ENCODE measurements around the gene FLNA. TPM values are rescaled to one million over a fixed set of nuclear protein-coding genes. Genes with fewer than 3 reads are reported as not detected.

The FLNA gene, protein sequence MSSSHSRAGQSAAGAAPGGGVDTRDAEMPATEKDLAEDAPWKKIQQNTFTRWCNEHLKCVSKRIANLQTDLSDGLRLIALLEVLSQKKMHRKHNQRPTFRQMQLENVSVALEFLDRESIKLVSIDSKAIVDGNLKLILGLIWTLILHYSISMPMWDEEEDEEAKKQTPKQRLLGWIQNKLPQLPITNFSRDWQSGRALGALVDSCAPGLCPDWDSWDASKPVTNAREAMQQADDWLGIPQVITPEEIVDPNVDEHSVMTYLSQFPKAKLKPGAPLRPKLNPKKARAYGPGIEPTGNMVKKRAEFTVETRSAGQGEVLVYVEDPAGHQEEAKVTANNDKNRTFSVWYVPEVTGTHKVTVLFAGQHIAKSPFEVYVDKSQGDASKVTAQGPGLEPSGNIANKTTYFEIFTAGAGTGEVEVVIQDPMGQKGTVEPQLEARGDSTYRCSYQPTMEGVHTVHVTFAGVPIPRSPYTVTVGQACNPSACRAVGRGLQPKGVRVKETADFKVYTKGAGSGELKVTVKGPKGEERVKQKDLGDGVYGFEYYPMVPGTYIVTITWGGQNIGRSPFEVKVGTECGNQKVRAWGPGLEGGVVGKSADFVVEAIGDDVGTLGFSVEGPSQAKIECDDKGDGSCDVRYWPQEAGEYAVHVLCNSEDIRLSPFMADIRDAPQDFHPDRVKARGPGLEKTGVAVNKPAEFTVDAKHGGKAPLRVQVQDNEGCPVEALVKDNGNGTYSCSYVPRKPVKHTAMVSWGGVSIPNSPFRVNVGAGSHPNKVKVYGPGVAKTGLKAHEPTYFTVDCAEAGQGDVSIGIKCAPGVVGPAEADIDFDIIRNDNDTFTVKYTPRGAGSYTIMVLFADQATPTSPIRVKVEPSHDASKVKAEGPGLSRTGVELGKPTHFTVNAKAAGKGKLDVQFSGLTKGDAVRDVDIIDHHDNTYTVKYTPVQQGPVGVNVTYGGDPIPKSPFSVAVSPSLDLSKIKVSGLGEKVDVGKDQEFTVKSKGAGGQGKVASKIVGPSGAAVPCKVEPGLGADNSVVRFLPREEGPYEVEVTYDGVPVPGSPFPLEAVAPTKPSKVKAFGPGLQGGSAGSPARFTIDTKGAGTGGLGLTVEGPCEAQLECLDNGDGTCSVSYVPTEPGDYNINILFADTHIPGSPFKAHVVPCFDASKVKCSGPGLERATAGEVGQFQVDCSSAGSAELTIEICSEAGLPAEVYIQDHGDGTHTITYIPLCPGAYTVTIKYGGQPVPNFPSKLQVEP (N-terminal part only)
- total RNA-seq (100 to 1,000 TPM; 839 to 871 TPM), polyA plus RNA-seq (100 to 1,000 TPM in 1 of 2 donors, 10 to 100 TPM in 1; 87.4 to 683 TPM)

DNA sequence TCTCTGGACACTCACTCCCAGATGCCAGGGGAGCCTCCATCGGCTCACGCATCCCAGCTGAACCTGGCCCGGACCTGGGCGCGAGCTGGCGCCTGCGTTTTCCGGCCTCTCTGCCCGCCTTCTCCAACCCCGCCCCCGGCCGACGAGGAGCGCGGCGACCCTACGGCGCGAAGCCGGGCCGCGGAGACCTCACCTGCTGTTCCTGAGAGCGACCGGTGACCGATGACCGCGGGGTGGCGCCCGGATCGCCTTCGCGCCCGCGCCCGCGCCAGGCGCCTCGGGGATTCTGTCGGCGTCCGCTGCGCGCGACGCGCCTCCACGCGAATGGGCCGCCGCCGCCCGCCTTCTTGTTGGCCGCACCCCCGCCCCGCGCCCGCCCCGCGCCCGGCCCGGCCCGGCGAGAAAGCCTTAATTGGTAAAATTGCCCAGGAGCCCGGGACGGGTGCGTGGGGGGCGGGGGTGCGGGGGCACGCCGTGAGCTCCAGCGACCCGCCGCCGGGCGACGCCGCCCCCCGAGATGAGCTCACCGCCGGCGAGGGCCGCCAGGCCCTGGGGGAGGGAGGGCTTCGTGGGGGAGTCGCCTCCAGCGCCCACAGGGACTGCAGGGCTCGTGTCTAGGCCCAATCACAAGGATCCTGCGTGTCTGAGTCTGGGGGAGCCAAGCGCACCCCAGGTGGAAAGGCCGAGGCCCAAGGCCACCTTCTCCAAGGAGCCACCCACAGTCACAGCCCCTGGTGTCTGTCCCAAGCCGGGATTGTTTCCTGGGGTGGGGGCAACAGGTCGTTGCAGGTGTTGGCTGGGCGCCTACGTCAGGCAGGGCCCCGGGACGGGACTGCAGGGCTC is at the start of gene FLNA:
Gene FLNA, minus strand, starts transcription at position 322 of the 843 bp plus-strand sequence. CDS start 3,389 bp downstream, outside the sequence.
- Histone ChIP-seq H3K9me3 (ENCODE audit: control insufficient read depth in 1 of 2, low read length in 2 of 2) (no peaks in the 10 kb centered on the region), H3K27ac (ENCODE audit: low read depth, low read length) (peak within 1 kb of the TSS; percentile 6), H3K27me3 (ENCODE audit: insufficient read depth, low read length) (no peaks in the 10 kb centered on the region), H3K4me1 (ENCODE audit: insufficient read depth, low read length) (peaks cover 38% of the 10 kb centered on the region), H3K4me3 (ENCODE audit: low read length in 2 of 2) (peak within 1 kb of the TSS; percentile 7 to 41), H3K36me3 (ENCODE audit: insufficient read depth, low read length) (no peaks in the 10 kb centered on the region)
- H3K27me3 Mint-ChIP-seq: no peaks in the 10 kb centered on the region
- peaks cover 4 to 25% (median 20%) of the 10 kb centered on the region in 4 donors for H3K4me1 Mint-ChIP-seq
- DNase-seq: no peak
- no peaks in the 10 kb centered on the region for H3K9me3 Mint-ChIP-seq
- ChIA-PET POLR2A (ENCODE audit: partially characterized antibody) (interaction anchor here (0.7 to 2.5 kb wide), 6 partner anchors 7 to 449 kb away, joined by 3 to 19 read pairs (median 6); partner anchors contain the start of genes RPL10 and SLC10A3), CTCF (ENCODE audit: partially characterized antibody) (interaction anchor here (0.9 to 2.0 kb wide), 10 partner anchors 10 to 408 kb away, joined by 3 to 12 read pairs (median 5); no protein-coding TSS in a partner anchor)
- intact Hi-C loops (cut with micrococcal nuclease): loop anchor here (10.0 kb wide), 2 partner anchors 280 to 400 kb away; partner anchors contain the start of genes HCFC1, MECP2 and TMEM187
- H3K36me3 Mint-ChIP-seq: peaks cover 4 to 15% of the 10 kb centered on the region in 2 donors
- H3K4me3 Mint-ChIP-seq: peak within 1 kb of the TSS; percentile 66 to 81 (median 76)
- peak within 1 kb of the TSS; percentile 66 to 95 (median 85) for H3K27ac Mint-ChIP-seq

DNA sequence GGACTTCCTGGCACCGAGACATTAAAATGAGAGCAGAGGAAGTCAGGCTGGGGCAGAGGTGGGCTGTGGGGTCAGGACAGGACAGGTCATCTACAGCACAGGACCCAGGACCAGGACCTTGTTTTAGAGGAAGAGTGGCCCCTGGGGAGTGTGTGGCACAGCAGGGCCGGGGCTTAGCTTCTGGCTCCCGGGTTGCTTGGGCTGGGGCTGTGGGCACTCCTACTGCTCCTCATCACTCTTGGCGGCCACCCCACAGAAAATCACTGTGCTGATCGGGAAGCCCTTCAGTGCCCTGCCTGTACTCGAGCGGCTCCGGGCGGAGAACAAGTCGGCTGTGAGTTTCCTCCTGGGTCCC is 45.9 kb upstream of the FLNA start:
- Mint-ChIP-seq H3K9me3 (no peaks in the 10 kb centered on the region), H3K4me1 (peaks cover 3 to 5% (median 4%) of the 10 kb centered on the region in 4 donors), H3K36me3 (peaks cover 0 to 3% of the 10 kb centered on the region in 2 donors), H3K27ac (no peak overlapping the region), H3K4me3 (no peak overlapping the region), H3K27me3 (no peaks in the 10 kb centered on the region)
- Histone ChIP-seq H3K36me3 (ENCODE audit: insufficient read depth, low read length) (no peaks in the 10 kb centered on the region), H3K4me1 (ENCODE audit: insufficient read depth, low read length) (no peaks in the 10 kb centered on the region), H3K27ac (ENCODE audit: low read depth, low read length) (no peak overlapping the region), H3K4me3 (ENCODE audit: low read length in 2 of 2) (no peak overlapping the region), H3K9me3 (ENCODE audit: control insufficient read depth in 1 of 2, low read length in 2 of 2) (no peaks in the 10 kb centered on the region), H3K27me3 (ENCODE audit: insufficient read depth, low read length) (no peaks in the 10 kb centered on the region)
- no peak for DNase-seq
- POLR2A ChIA-PET (ENCODE audit: partially characterized antibody): interaction anchor here (0.7 to 1.3 kb wide), 4 partner anchors 8 to 97 kb away, joined by 3 to 5 read pairs (median 4); no protein-coding TSS in a partner anchor
- CTCF ChIA-PET (ENCODE audit: partially characterized antibody): interaction anchor here (1.2 kb wide), 1 partner anchor 8 kb away, joined by 5 read pairs; no protein-coding TSS in a partner anchor
- intact Hi-C loops (cut with micrococcal nuclease): no loop called here

DNA sequence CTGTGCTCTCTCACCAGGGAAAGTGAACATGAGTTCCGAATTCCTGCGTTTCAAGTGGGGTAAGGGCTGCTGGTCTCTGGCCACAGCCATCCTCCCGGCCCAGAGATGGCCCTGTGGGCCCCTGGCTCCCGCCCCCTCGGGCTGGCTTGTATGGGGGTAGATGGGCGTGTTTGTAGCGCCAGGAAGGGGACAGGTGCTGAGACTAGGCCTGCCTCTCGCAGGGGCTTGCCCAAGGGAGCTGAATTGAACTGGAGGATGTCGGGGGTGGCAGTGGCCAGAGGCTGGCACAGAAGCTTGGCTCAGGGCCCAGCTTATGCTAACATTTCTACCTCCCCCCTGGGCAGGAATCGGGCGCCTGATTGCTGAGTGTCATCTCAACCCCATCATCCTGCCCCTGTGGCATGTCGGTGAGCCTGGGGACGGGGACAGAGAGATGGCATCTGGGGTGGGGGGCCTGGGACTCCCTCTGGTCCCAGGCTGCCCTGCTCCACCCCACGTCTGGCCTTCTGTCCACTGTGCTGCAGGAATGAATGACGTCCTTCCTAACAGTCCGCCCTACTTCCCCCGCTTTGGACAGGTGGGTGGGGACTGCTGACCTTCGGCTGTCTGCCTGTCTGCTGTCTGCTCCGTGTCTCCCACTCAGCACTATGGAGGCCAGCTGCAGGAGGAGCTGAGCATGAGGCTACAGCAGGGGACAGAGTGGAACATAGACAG is 45.4 kb upstream of the FLNA start:
- Mint-ChIP-seq H3K4me3 (no peak overlapping the region), H3K27ac (no peak overlapping the region), H3K4me1 (peaks cover 3 to 5% (median 4%) of the 10 kb centered on the region in 4 donors), H3K9me3 (no peaks in the 10 kb centered on the region), H3K36me3 (peaks cover 0 to 5% of the 10 kb centered on the region in 2 donors), H3K27me3 (no peaks in the 10 kb centered on the region)
- intact Hi-C loops (cut with micrococcal nuclease): loop anchor here (10.0 kb wide), 1 partner anchor 55 kb away; the partner anchor contains the start of gene LAGE3
- Histone ChIP-seq H3K4me1 (ENCODE audit: insufficient read depth, low read length) (no peaks in the 10 kb centered on the region), H3K4me3 (ENCODE audit: low read length in 2 of 2) (no peak overlapping the region), H3K36me3 (ENCODE audit: insufficient read depth, low read length) (no peaks in the 10 kb centered on the region), H3K27me3 (ENCODE audit: insufficient read depth, low read length) (no peaks in the 10 kb centered on the region), H3K27ac (ENCODE audit: low read depth, low read length) (no peak overlapping the region), H3K9me3 (ENCODE audit: control insufficient read depth in 1 of 2, low read length in 2 of 2) (no peaks in the 10 kb centered on the region)
- ChIA-PET POLR2A (ENCODE audit: partially characterized antibody) (interaction anchor here (1.3 kb wide), 2 partner anchors 9 to 21 kb away, joined by 3 to 5 read pairs; partner anchors contain the start of gene ATP6AP1), CTCF (ENCODE audit: partially characterized antibody) (no interaction called here)
- DNase-seq: no peak

DNA sequence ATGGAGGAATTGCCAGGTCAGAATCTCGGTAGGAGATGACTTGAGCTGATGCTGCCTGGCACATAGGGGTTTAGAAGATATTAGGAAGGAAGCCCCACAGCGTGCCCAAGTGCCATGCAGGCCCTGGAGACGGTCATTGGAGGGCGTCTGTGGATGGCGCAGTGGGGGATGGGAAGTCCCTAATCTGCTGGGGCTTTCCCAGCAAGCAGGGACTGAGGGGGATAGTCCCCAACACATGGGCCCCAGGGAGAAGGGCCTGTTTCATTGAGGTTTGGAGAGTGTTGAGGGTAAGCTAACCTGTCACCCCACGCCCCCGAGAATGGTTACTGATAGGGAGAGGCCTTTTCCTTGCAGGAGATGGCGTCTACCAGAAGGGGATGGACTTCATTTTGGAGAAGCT is 44.8 kb upstream of the FLNA start:
- POLR2A ChIA-PET (ENCODE audit: partially characterized antibody): interaction anchor here (1.3 kb wide), 1 partner anchor 9 kb away, joined by 5 read pairs; the partner anchor contains the start of gene ATP6AP1
- Mint-ChIP-seq H3K4me1 (peaks cover 1 to 5% (median 3%) of the 10 kb centered on the region in 4 donors), H3K9me3 (no peaks in the 10 kb centered on the region), H3K27ac (no peak overlapping the region), H3K36me3 (peaks cover 0 to 5% of the 10 kb centered on the region in 2 donors), H3K4me3 (no peak overlapping the region), H3K27me3 (no peaks in the 10 kb centered on the region)
- no peaks in the 10 kb centered on the region for H3K4me1 ChIP-seq (ENCODE audit: insufficient read depth, low read length)
- no peaks in the 10 kb centered on the region for H3K36me3 ChIP-seq (ENCODE audit: insufficient read depth, low read length)
- H3K9me3 ChIP-seq (ENCODE audit: control insufficient read depth in 1 of 2, low read length in 2 of 2): no peaks in the 10 kb centered on the region
- CTCF ChIA-PET (ENCODE audit: partially characterized antibody): no interaction called here
- no peak for DNase-seq
- intact Hi-C loops (cut with micrococcal nuclease): loop anchor here (10.0 kb wide), 1 partner anchor 56 kb away; the partner anchor contains the start of gene LAGE3
- no peak overlapping the region for H3K27ac ChIP-seq (ENCODE audit: low read depth, low read length)
- H3K4me3 ChIP-seq (ENCODE audit: low read length in 2 of 2): no peak overlapping the region
- no peaks in the 10 kb centered on the region for H3K27me3 ChIP-seq (ENCODE audit: insufficient read depth, low read length)

DNA sequence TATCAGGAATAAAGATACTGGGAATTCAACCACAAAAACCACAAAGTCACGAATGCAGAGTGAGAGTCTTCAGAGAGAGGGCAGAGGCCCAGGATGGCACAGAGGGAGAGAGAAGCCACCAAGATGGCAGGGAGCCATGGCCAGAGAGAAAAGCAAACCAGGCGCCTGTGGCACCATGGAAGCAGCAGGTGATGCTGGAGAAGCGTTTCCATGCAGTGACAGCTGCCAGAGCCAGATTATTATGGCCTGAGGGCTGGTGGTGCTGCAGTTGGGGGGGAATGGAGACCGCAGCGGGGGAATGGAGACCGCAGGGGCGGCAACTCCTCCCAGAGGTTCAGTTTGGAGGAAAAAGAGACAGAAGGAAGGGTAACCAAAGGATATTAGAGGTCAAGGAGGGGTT is 42.7 kb upstream of the FLNA start:
- no peak overlapping the region for H3K4me3 Mint-ChIP-seq
- Histone ChIP-seq H3K9me3 (ENCODE audit: control insufficient read depth in 1 of 2, low read length in 2 of 2) (no peaks in the 10 kb centered on the region), H3K27me3 (ENCODE audit: insufficient read depth, low read length) (no peaks in the 10 kb centered on the region), H3K4me1 (ENCODE audit: insufficient read depth, low read length) (peaks cover 8% of the 10 kb centered on the region), H3K36me3 (ENCODE audit: insufficient read depth, low read length) (no peaks in the 10 kb centered on the region), H3K4me3 (ENCODE audit: low read length in 2 of 2) (no peak overlapping the region), H3K27ac (ENCODE audit: low read depth, low read length) (no peak overlapping the region)
- intact Hi-C loops (cut with micrococcal nuclease): loop anchor here (10.0 kb wide), 1 partner anchor 58 kb away; the partner anchor contains the start of gene LAGE3
- H3K27ac Mint-ChIP-seq: no peak overlapping the region
- H3K4me1 Mint-ChIP-seq: peaks cover 4 to 8% (median 7%) of the 10 kb centered on the region in 4 donors
- peaks cover 0 to 9% of the 10 kb centered on the region in 2 donors for H3K36me3 Mint-ChIP-seq
- H3K27me3 Mint-ChIP-seq: no peaks in the 10 kb centered on the region
- no peak for DNase-seq
- H3K9me3 Mint-ChIP-seq: no peaks in the 10 kb centered on the region
- CTCF ChIA-PET (ENCODE audit: partially characterized antibody): interaction anchor here (1.1 kb wide), 1 partner anchor 17 kb away, joined by 3 read pairs; no protein-coding TSS in a partner anchor
- POLR2A ChIA-PET (ENCODE audit: partially characterized antibody): no interaction called here

Data from CD4-positive, alpha-beta memory T cell (primary cell).